DMS153 treated with DMSO at 0.1 percent for 48 hours (cell line): ENCODE results near the gene OPCML.
A peak's percentile ranks its signal among the peaks of the same experiment; 100 is the strongest.

Experiments used
- DNase-seq: peaks from one replicate; lab custom pipeline; 2025; ENCODE audit not compliant: unreplicated experiment; lab: John Stamatoyannopoulos, UW

The OPCML gene

GRCh38 chr11:132777067-132777975 is 755.0 kb downstream of the OPCML start:
- no peak for DNase-seq

GRCh38 chr11:132773751-132774150 is 758.5 kb downstream of the OPCML start:
- DNase-seq: no peak

- DNase-seq: no peak
Observed at GRCh38 chr11:132772703-132773545, 759.4 kb downstream of the OPCML start.

- no peak for DNase-seq
Observed at GRCh38 chr11:132771746-132772145, 760.6 kb downstream of the OPCML start.

GRCh38 chr11:132770829-132771530 is 761.3 kb downstream of the OPCML start:
- DNase-seq: peak; percentile 8

GRCh38 chr11:132763503-132763902 is 768.8 kb downstream of the OPCML start:
- DNase-seq: no peak

- no peak for DNase-seq
Observed at GRCh38 chr11:132755934-132756333, 776.4 kb downstream of the OPCML start.

- DNase-seq: no peak
Observed at GRCh38 chr11:132751516-132752250, 780.6 kb downstream of the OPCML start.

- no peak for DNase-seq
Observed at GRCh38 chr11:132746305-132746704, 786.0 kb downstream of the OPCML start.

- DNase-seq: no peak
Observed at GRCh38 chr11:132745306-132745705, 787.0 kb downstream of the OPCML start.

GRCh38 chr11:132744771-132745170 is 787.5 kb downstream of the OPCML start:
- DNase-seq: no peak

GRCh38 chr11:132743601-132744000 is 788.7 kb downstream of the OPCML start:
- DNase-seq: no peak

- DNase-seq: no peak
Observed at GRCh38 chr11:132742929-132743328, 789.4 kb downstream of the OPCML start.

- no peak for DNase-seq
Observed at GRCh38 chr11:132734217-132734616, 798.1 kb downstream of the OPCML start.

GRCh38 chr11:132728026-132728425 is 804.3 kb downstream of the OPCML start:
- no peak for DNase-seq

- no peak for DNase-seq
Observed at GRCh38 chr11:132721526-132721925, 810.8 kb downstream of the OPCML start.

GRCh38 chr11:132719684-132720083 is 812.6 kb downstream of the OPCML start:
- DNase-seq: no peak

- DNase-seq: no peak
Observed at GRCh38 chr11:132718711-132719671, 813.3 kb downstream of the OPCML start.

- DNase-seq: no peak
Observed at GRCh38 chr11:132717824-132718223, 814.5 kb downstream of the OPCML start.
